Psoas muscle (tissue), 8 donors: ENCODE measurements around the gene ALKBH4. TPM values are rescaled to one million over a fixed set of nuclear protein-coding genes. Genes with fewer than 3 reads are reported as not detected.
"Not testable (repeated sequence)": the region's sequence is repeated elsewhere in the genome, so short reads cannot be mapped to it uniquely, and the experiment has no call there.

ENCODE experiments used
- ATAC-seq, 4 donors: fragments of 200-7000 bp; cut with Tn5 transposase; one replicate each; pipeline ENCODE4 v1.9.1; 2020; ENCODE audit warnings: moderate library complexity in 3 of 4, mild to moderate bottlenecking in 2 of 4
- DNase-seq, 2 donors: peaks; one replicate each; pipeline ENCODE4 v3.0.0-alpha.2; 2020
- H3K27ac ChIP-seq: fragments of 200-600 bp; one replicate; pipeline ENCODE4 v1.8.0; 2022
- H3K27me3 ChIP-seq, 3 donors: fragments of 200-600 bp in 1 of 3; one replicate each; pipeline versions ENCODE4 v1.6.1 to v1.8.0; 2013 to 2022; ENCODE audit warnings: low read length in 2 of 3, mild to moderate bottlenecking in 2 of 3, moderate library complexity in 1 of 3; ENCODE audit not compliant: insufficient read depth in 3 of 3
- H3K36me3 ChIP-seq, 2 donors: fragments of 200-600 bp in 1 of 2; one replicate each; pipeline versions ENCODE4 v1.6.1 to v1.8.0; 2013 to 2022; ENCODE audit warnings: low read depth in 1 of 2, mild to moderate bottlenecking in 1 of 2, moderate library complexity in 1 of 2; ENCODE audit not compliant: insufficient read depth in 1 of 2
- H3K4me1 ChIP-seq: fragments of 200-600 bp; one replicate; pipeline ENCODE4 v1.8.0; 2022
- H3K4me3 ChIP-seq: fragments of 200-600 bp; one replicate; pipeline ENCODE4 v1.8.0; 2022; ENCODE audit warnings: mild to moderate bottlenecking
- H3K9me3 ChIP-seq: fragments of 200-600 bp; one replicate; pipeline ENCODE4 v1.8.0; 2022
- WGBS, 3 donors: extraction: QIAGEN DNeasy Blood & Tissue Kit; methylation state at CpG; one replicate each; pipeline versions ENCODE4 v1.1.6 to v1.1.7; 2013; 5-methylcytosine and 5-hydroxymethylcytosine counted together
- intact Hi-C, 2 donors: fragments of 100-400 bp; cut with DNase I; formaldehyde crosslinking; loops; one replicate each; pipeline versions ENCODE4 v1.11.0 to v1.14.2; 2022
- polyA plus RNA-seq, 3 donors: library from polyadenylated mRNA; stranded (reverse); fragments of 200-250 nt; gene quantifications; one replicate each; pipeline ENCODE4 v1.2.3, GENCODE V29; 2013
- total RNA-seq, 4 donors: library from RNA; stranded (reverse); fragmentation: NEBNext Ultra II Directional in 2 of 4; extraction: Animal tissue kit (Norgen Biotek cat#: 25700) in 2 of 4; gene quantifications; one replicate each; pipeline versions ENCODE4 v1.2.1 to v1.2.4, GENCODE V29; 2021 to 2023
- donor health status: healthy with polysubstance abuse.
- donor health status: DM: no; HTN: no; CAD: no; lungs with moderate emphysema.
- donor health status: Bipolar disorder and iron deficiency.
- donor health status: healthy.
- donor health status: DM: yes; HTN: yes; CAD: no.
- donor health status: DM: no; HTN: no; CAD: no.
- donor health status: DM: no; HTN: no; CAD: no.
- donor health status: DM: yes; HTN: yes; CAD: no.

Gene ALKBH4
- total and polyA plus RNA-seq, 7 donors: 2.7 to 11.1 (median 8.2) TPM

GRCh38 chr7:102497308-102497707, 32.6 kb upstream of the ALKBH4 start:
- peak; percentile 4 to 37 for DNase-seq
- not testable (repeated sequence) for ATAC-seq
- WGBS, 3 donors: 73 to 100% (median 82%) methylated on average over 1 of the region's 5 CpGs

DNA sequence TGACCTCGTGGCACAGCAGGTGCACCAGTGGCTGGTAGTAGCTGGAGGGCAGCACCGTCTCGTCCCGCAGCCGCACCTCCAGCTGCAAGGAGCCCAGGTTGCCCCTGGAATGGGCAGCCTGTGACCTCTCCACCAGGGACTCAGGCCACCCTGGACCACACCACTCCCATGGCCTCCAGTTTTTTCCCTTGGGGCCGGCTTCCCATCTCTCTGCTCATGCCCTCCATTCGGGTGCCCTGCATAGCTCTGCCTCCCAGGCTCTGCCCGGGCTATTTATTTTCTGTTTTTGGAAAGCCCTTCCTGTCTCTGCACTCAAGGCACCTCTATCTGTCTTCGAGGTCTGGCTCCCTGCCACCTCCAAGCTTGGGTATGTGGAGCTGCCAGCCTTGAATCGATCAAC, 32.2 kb upstream of the ALKBH4 start:
- intact Hi-C loops, DNase-seq: not testable (repeated sequence)
- WGBS, 3 donors: 43 to 54% (median 52%) methylated on average over 3 of the region's 10 CpGs

More at GRCh38 chr7:102497308-102497707, 32.6 kb upstream of the ALKBH4 start:
- intact Hi-C loops, H3K4me3 ChIP-seq, H3K4me1 ChIP-seq, H3K27me3 ChIP-seq, H3K27ac ChIP-seq, H3K9me3 ChIP-seq, H3K36me3 ChIP-seq: not testable (repeated sequence)

GRCh38 chr7:102494473-102495149, 29.9 kb upstream of the ALKBH4 start:
- DNase-seq, H3K27me3 ChIP-seq: not testable (repeated sequence)
- WGBS, 3 donors: no CpG with 5 or more reads among the region's 67 CpGs

More for the DNA sequence above, 32.2 kb upstream of the ALKBH4 start:
- H3K4me3 ChIP-seq, H3K27me3 ChIP-seq, ATAC-seq, H3K36me3 ChIP-seq, H3K27ac ChIP-seq, H3K9me3 ChIP-seq, H3K4me1 ChIP-seq: not testable (repeated sequence)

GRCh38 chr7:102494026-102494425, 29.4 kb upstream of the ALKBH4 start:
- 60 to 78% (median 69%) methylated on average over 1 to 7 of the region's 15 CpGs for WGBS, 3 donors
- intact Hi-C loops, H3K27ac ChIP-seq: not testable (repeated sequence)

More at GRCh38 chr7:102494473-102495149, 29.9 kb upstream of the ALKBH4 start:
- H3K4me1 ChIP-seq, H3K27ac ChIP-seq, H3K9me3 ChIP-seq, H3K36me3 ChIP-seq, H3K4me3 ChIP-seq, intact Hi-C loops: not testable (repeated sequence)
- peak in 2 of 4 donors; percentile 2 to 9 for ATAC-seq

GRCh38 chr7:102493220-102493935, 28.7 kb upstream of the ALKBH4 start:
- H3K4me1 ChIP-seq, H3K27ac ChIP-seq, H3K4me3 ChIP-seq, H3K27me3 ChIP-seq, H3K36me3 ChIP-seq, H3K9me3 ChIP-seq, intact Hi-C loops, DNase-seq: not testable (repeated sequence)
- WGBS, 3 donors: no CpG with 5 or more reads among the region's 33 CpGs
- peak; percentile 83 to 93 (median 86) for ATAC-seq

More at GRCh38 chr7:102494026-102494425, 29.4 kb upstream of the ALKBH4 start:
- not testable (repeated sequence) for H3K9me3 ChIP-seq, H3K36me3 ChIP-seq, H3K4me1 ChIP-seq, ATAC-seq, H3K4me3 ChIP-seq, H3K27me3 ChIP-seq
- DNase-seq: peak; percentile 6 to 51

GRCh38 chr7:102490529-102491075, 25.9 kb upstream of the ALKBH4 start:
- 67 to 100% (median 88%) methylated on average over 2 to 3 of the region's 12 CpGs for WGBS, 3 donors

DNA sequence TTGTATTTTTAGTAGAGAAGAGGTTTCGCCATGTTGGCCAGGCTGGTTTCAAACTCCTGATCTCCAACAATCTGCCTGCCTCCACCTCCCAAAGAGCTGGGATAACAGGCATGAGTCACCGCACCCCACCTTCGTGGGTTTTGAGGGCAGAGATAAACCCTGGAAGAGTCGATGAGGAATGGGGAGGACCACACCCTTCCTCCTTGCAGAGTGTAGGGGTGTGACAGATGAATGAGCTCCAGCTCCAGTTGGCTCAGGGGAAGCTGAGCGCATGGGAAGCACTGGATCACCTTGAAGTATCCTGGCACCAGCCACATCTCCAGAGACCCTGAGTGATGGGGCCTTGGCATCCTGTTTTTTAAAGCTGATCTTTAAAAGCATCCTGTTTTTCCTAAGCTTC, 19.7 kb upstream of the ALKBH4 start:
- H3K4me3 ChIP-seq, DNase-seq, H3K9me3 ChIP-seq, H3K36me3 ChIP-seq, H3K27me3 ChIP-seq, intact Hi-C loops, H3K27ac ChIP-seq, ATAC-seq, H3K4me1 ChIP-seq: not testable (repeated sequence)
- WGBS, 3 donors: no CpG with 5 or more reads among the region's 5 CpGs

More at GRCh38 chr7:102490529-102491075, 25.9 kb upstream of the ALKBH4 start:
- H3K9me3 ChIP-seq, H3K36me3 ChIP-seq, H3K4me1 ChIP-seq, H3K4me3 ChIP-seq, intact Hi-C loops, H3K27ac ChIP-seq, H3K27me3 ChIP-seq: not testable (repeated sequence)
- DNase-seq: peak; percentile 68 to 75
- ATAC-seq: peak; percentile 31 to 70 (median 66)

- H3K36me3 ChIP-seq, DNase-seq, H3K27me3 ChIP-seq, H3K4me3 ChIP-seq, ATAC-seq, intact Hi-C loops, H3K4me1 ChIP-seq, H3K27ac ChIP-seq, H3K9me3 ChIP-seq: not testable (repeated sequence)
- no CpG with 5 or more reads among the region's 10 CpGs for WGBS, 3 donors
These were observed 17.3 kb upstream of the ALKBH4 start for GRCh38 chr7:102481962-102482361.
